Nephron (organoid): ENCODE data around the gene DHRS4.
"Not testable (repeated sequence)": the region's sequence is repeated elsewhere in the genome, so short reads cannot be mapped to it uniquely, and the experiment has no call there.

ENCODE experiments used
- H3K27ac Mint-ChIP-seq, 3 experiments: 2 replicates each; pipeline ENCODE4 v1.8.0; 2020; ENCODE audit warnings: mixed read lengths in 3 of 3, mild to moderate bottlenecking in 2 of 3, moderate library complexity in 1 of 3
- H3K27me3 Mint-ChIP-seq: 2 replicates; pipeline ENCODE4 v1.8.0; 2021; ENCODE audit warnings: low read depth, mild to moderate bottlenecking, moderate library complexity, mixed read lengths
- H3K36me3 Mint-ChIP-seq: 2 replicates; pipeline ENCODE4 v1.8.0; 2020; ENCODE audit warnings: low read depth, mixed read lengths
- H3K4me1 Mint-ChIP-seq: 2 replicates; pipeline ENCODE4 v1.8.0; 2020; ENCODE audit warnings: mixed read lengths
- H3K4me3 Mint-ChIP-seq, 3 experiments: 2 replicates each; pipeline ENCODE4 v1.8.0; 2020; ENCODE audit warnings: mild to moderate bottlenecking in 3 of 3, mixed read lengths in 3 of 3, moderate library complexity in 2 of 3
- H3K9me3 Mint-ChIP-seq: 2 replicates; pipeline ENCODE4 v1.8.0; 2020; ENCODE audit warnings: mixed read lengths
- TF ChIP-seq, protein P1 (sequence below), 3 experiments: fragments of 200-600 bp; sonication (generic); IDR thresholded peaks; one replicate each; pipeline ENCODE4 v1.5.0; 2021; ENCODE audit warnings: antibody characterized with exemption in 3 of 3; ENCODE audit not compliant: unreplicated experiment in 3 of 3

The DHRS4 gene

DNA sequence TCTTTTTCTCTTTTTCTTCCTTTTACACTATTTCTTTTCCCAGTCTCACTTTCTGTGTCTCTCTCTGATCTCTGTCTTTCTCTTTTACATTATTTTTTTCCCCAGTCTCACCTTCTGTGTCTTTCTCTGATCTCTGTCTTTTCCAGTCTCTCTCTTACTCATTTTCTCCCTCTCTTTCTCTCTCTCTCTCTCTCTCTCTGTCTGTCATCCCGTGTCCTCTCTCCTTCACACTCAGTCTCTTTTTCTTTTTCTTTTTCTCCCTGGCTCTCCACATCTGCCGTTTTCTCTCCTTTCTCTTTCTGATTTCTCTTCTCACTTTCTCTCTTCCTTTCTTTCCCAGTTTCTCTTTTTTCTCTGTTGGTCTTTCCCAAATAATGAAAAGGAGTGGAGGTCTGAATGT, 57.5 kb downstream of the DHRS4 start:
- TF ChIP-seq, protein P1, sequence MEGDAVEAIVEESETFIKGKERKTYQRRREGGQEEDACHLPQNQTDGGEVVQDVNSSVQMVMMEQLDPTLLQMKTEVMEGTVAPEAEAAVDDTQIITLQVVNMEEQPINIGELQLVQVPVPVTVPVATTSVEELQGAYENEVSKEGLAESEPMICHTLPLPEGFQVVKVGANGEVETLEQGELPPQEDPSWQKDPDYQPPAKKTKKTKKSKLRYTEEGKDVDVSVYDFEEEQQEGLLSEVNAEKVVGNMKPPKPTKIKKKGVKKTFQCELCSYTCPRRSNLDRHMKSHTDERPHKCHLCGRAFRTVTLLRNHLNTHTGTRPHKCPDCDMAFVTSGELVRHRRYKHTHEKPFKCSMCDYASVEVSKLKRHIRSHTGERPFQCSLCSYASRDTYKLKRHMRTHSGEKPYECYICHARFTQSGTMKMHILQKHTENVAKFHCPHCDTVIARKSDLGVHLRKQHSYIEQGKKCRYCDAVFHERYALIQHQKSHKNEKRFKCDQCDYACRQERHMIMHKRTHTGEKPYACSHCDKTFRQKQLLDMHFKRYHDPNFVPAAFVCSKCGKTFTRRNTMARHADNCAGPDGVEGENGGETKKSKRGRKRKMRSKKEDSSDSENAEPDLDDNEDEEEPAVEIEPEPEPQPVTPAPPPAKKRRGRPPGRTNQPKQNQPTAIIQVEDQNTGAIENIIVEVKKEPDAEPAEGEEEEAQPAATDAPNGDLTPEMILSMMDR (IDR thresholded peaks at IDR 0.05; ENCODE audit: unreplicated experiment in 3 of 3) = no peak
- peak overlapping the region in 1 of 3 experiments; percentile 21 for H3K4me3 Mint-ChIP-seq
- H3K36me3 Mint-ChIP-seq = no peaks in the 10 kb centered on the region
- H3K4me1 Mint-ChIP-seq = no peaks in the 10 kb centered on the region
- no peaks in the 10 kb centered on the region for H3K27me3 Mint-ChIP-seq
- H3K9me3 Mint-ChIP-seq = peaks cover 7% of the 10 kb centered on the region
- peak overlapping the region in 2 of 3 experiments; percentile 5 to 49 for H3K27ac Mint-ChIP-seq

DNA sequence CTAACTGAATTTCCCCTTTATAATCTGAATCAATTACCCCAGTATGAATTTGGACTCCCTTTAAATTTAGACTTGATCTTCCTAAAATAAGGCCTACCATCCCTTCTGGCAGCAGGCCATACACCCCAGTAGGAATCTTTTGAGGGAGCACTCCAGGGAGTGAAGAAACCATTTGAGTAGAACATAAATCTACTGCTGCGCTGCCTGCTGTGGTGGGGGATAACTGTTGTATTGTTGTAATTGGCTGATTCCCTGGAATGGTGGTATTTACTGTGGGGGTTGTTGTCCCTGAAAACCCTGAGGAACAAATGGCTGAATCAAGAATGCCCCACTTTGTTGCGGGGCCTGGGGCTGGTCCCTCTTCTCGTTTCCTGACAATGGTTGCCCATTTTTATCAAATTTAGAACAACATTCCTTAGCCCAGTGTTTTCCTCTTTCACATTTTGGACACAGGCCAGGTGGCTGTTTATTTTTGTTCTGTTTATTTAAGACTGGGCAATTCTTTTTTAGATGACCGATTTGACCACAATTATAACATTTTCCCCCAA, 59.2 kb downstream of the DHRS4 start:
- H3K36me3 Mint-ChIP-seq, H3K4me1 Mint-ChIP-seq, H3K27ac Mint-ChIP-seq, H3K4me3 Mint-ChIP-seq, H3K27me3 Mint-ChIP-seq: not testable (repeated sequence)
- H3K9me3 Mint-ChIP-seq = peaks cover 22% of the 10 kb centered on the region

DNA sequence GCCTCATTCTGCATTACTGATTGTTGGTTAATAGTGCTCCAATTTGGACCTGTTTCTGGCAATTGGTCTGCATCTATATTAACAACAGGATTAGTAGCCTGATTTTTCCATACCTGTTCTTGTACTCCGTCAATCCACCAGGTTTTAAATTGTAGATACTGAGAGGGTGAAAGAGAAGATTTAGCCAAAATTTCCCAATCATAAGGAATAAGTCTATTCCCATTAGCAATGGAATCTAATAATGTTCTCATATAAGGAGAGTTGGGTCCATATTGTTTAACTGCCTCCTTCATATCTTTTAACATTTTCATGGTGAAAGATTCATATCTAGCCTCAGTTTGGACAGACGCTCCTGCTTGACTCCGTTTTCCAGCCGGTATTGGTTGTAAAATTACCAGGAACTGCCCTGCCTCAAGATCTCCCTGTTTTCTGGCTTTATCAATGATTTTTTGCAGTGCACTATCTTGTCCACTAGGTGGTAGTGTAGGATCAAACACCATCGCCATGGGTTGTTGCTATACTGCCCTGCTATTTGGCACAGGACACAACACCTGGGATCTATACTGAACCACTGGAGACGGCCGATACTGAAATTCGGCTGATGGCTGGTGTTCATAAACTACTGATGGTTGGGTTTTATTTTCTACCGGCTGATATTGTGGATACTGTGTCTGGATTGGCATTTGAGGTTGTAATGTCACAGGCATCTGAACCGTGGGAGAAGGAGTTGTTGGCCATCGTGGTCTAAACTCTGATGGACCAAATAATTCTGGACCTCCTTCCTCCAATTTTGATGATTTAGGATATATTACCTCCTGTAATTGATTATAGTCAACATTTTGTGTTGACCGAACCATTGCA, 60.3 kb downstream of the DHRS4 start:
- Mint-ChIP-seq H3K4me1 (no peaks in the 10 kb centered on the region), H3K4me3 (no peak overlapping the region), H3K9me3 (peaks cover 16% of the 10 kb centered on the region), H3K36me3 (no peaks in the 10 kb centered on the region), H3K27me3 (no peaks in the 10 kb centered on the region), H3K27ac (no peak overlapping the region)
- TF ChIP-seq, protein P1 (IDR thresholded peaks at IDR 0.05; ENCODE audit: unreplicated experiment in 3 of 3) = peak; percentile 71 to 86 (median 83)

DNA sequence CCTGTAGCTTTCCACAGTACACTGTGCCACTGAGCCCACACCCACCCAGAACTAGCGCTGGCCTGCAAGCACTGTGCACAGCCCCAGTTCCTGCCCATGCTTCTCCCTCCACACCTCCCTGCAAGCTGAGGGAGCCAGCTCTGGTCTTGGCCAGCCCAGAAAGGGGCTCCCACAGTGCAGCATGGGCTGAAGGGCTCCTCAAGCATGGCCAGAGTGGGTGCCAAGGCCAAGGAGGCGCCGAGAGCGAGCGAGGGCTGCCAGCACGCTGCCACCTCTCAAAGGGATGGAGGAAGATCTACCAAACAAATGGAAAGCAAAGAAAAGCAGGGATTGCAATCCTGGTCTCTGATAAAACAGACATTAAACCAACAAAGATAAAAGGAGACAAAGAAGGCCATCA, 62.2 kb downstream of the DHRS4 start:
- peaks cover 21% of the 10 kb centered on the region for H3K9me3 Mint-ChIP-seq

More for the DNA sequence above, 62.2 kb downstream of the DHRS4 start:
- not testable (repeated sequence) for H3K4me3 Mint-ChIP-seq, H3K27ac Mint-ChIP-seq, H3K4me1 Mint-ChIP-seq, H3K27me3 Mint-ChIP-seq, H3K36me3 Mint-ChIP-seq
